ENCODE results near the gene SRP68. TPM values are rescaled to one million over a fixed set of nuclear protein-coding genes. Genes with fewer than 3 reads are reported as not detected.

The SRP68 gene
- total RNA-seq, 1 donor from 2014 or later, result 45.7 TPM

DNA sequence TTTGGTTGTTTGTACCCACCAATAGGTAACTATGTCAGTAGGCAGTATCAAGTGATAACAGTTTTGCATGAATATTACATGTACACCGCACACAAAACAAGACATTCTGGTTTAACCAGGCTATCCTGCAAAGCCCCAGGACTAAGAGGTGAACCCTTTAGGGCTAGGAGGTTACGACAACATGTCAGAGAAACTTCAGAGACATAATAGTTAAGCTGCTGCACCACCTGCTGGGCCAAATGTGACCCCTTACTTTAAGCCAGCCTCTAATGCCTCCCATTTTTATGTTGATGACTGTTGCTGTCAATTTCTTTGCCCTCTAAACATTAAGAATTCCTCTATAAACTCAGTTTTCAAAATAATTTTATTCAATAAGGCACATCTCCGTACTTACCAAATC, 15.4 kb downstream of the SRP68 start:
- H3K4me3 ChIP-seq (ENCODE audit: low read depth, low read length), result no peak overlapping the region

DNA sequence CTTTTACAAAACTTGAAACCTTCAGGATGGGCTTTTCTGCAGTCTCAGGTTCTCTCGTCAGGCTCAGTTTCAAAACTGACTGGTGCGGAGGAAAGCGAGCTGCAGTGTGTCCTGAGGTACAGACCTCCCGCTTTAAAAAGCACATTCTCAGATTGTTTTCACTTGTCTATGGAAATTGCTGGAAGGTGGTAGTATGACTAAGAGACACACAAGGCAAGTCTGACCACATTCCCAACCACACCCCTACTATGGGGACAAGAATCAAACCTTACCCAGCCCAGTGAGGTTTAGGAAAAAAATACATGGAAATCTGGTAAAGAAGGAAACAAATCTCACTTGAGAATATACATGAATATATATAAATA, 18.2 kb downstream of the SRP68 start:
- H3K36me3 ChIP-seq (ENCODE audit: control insufficient read depth, insufficient read depth, low read length), result peaks cover 4% of the 10 kb centered on the region
- DNase-seq (ENCODE audit: low read depth), result peak; percentile 51

More for the DNA sequence above, 15.4 kb downstream of the SRP68 start:
- Histone ChIP-seq H3K36me3 (ENCODE audit: control insufficient read depth, insufficient read depth, low read length) (peaks cover 2% of the 10 kb centered on the region), H3K27me3 (ENCODE audit: control insufficient read depth, insufficient read depth, low read length) (no peaks in the 10 kb centered on the region)
- TF ChIP-seq, protein P1, sequence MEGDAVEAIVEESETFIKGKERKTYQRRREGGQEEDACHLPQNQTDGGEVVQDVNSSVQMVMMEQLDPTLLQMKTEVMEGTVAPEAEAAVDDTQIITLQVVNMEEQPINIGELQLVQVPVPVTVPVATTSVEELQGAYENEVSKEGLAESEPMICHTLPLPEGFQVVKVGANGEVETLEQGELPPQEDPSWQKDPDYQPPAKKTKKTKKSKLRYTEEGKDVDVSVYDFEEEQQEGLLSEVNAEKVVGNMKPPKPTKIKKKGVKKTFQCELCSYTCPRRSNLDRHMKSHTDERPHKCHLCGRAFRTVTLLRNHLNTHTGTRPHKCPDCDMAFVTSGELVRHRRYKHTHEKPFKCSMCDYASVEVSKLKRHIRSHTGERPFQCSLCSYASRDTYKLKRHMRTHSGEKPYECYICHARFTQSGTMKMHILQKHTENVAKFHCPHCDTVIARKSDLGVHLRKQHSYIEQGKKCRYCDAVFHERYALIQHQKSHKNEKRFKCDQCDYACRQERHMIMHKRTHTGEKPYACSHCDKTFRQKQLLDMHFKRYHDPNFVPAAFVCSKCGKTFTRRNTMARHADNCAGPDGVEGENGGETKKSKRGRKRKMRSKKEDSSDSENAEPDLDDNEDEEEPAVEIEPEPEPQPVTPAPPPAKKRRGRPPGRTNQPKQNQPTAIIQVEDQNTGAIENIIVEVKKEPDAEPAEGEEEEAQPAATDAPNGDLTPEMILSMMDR (IDR thresholded peaks at IDR 0.05; ENCODE audit: insufficient read depth, low read length, poor library complexity, severe bottlenecking), result peak; percentile 9
- no peak for DNase-seq (ENCODE audit: low read depth)

DNA sequence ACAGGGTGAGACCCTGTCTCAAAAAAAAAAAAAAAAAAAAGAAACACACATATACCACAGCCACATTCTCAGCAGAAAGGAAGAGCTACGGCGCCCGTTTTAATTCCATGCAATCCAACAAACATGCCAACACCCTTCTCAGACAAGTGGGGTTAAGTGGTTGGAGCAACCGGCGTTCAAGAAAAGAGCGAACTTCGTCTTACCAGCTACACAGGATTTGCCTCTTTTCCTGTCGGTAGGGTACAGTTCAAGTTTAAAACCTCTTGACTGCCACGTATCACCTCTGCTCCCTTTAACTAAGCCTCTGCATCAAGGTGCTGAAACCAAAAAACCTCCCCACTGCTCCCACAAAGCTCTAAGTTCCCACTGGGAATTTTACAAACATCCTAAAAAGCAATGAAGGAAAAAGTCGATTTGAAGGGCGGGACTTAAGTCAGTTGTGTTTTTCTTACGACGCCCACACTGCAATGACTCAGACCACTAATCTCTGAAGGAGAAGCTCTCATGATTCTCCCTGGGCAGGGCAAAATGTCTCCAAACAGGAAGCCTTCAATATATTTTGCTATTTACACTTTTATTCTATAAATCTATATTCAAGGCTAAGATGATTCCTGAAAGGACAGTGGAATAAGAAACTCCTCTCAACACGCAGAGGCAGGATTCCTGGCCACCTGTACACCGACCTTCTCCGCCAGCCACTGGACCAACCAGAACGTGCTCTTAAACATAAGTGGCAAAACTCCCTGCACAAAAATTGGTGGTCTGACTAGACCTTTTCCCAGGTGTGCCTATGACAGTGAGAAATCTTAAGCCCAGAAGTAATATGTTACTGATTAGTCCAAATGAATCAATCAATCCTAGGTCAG, 18.8 kb downstream of the SRP68 start:
- peaks cover 4% of the 10 kb centered on the region for H3K36me3 ChIP-seq (ENCODE audit: control insufficient read depth, insufficient read depth, low read length)
- H3K27me3 ChIP-seq (ENCODE audit: control insufficient read depth, insufficient read depth, low read length), result no peaks in the 10 kb centered on the region
- DNase-seq (ENCODE audit: low read depth), result peak; percentile 58
- TF ChIP-seq, protein P1 (IDR thresholded peaks at IDR 0.05; ENCODE audit: insufficient read depth, low read length, poor library complexity, severe bottlenecking), result no peak
- no peak overlapping the region for H3K4me3 ChIP-seq (ENCODE audit: low read depth, low read length)

More for the DNA sequence above, 18.2 kb downstream of the SRP68 start:
- Histone ChIP-seq H3K27me3 (ENCODE audit: control insufficient read depth, insufficient read depth, low read length) (no peaks in the 10 kb centered on the region), H3K4me3 (ENCODE audit: low read depth, low read length) (no peak overlapping the region)
- TF ChIP-seq, protein P1 (IDR thresholded peaks at IDR 0.05; ENCODE audit: insufficient read depth, low read length, poor library complexity, severe bottlenecking), result no peak

DNA sequence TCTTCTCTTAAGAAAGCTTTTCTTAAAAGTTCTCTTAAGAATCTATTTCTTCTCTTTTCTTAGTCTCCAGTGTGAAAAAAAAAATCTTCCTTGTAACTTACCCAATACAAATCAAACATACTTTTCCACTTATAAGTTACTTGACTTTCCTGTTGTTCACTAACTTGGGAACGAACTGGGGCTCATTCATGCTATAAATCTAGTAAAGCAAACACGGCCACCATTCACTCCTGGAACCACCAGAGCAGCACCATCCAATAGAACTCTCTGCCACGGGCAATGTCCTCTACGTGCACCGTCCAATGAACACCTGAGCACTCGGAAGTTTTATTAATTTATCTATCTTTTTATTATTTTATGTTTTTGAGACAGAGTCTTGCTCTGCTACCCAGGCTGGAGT, 20.8 kb downstream of the SRP68 start:
- no peak overlapping the region for H3K4me3 ChIP-seq (ENCODE audit: low read depth, low read length)
- no peak for DNase-seq (ENCODE audit: low read depth)
- no peaks in the 10 kb centered on the region for H3K27me3 ChIP-seq (ENCODE audit: control insufficient read depth, insufficient read depth, low read length)
- TF ChIP-seq, protein P1 (IDR thresholded peaks at IDR 0.05; ENCODE audit: insufficient read depth, low read length, poor library complexity, severe bottlenecking), result no peak
- peaks cover 6% of the 10 kb centered on the region for H3K36me3 ChIP-seq (ENCODE audit: control insufficient read depth, insufficient read depth, low read length)

DNA sequence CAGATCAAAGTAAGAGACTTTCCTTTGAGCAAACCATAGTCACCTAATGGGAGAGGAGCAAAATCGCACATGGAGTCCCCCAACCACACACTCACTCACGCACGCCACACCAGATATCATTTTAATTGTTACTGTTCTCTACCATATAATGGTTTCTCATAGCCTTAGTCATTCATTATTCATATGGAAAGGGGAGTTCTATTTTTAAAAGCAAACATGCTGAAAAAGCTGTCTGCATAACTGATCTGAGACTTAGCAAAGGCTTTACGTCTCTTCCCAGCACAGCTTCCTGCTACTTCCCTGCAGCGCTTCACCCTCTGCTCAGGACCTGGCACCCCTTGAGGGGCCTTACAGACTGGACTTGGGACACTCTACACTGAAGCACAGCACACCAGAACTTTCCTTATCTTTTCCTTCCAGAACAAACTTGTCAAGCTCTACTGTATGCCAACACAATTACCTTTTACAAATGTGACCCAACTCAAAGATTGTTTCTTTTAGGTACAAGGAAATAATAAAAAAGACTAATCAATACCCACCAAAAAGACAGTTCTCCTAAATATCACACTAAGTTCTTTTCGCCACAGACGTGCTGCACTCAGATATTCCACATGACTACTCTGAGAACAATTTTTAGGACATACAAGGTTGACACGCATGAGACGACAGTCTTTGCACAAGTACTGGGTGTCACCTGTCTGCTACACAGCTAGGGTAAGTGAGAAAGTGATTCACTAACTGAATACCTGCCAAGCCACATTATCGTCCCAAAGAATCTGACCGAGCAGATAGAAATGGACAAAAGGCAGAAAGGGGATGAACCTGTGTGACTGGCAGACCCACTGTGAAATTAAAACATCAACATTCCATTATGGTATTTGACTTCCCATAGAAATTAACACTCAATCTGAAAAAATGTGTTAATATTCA, 21.5 kb downstream of the SRP68 start:
- Histone ChIP-seq H3K4me3 (ENCODE audit: low read depth, low read length) (no peak overlapping the region), H3K36me3 (ENCODE audit: control insufficient read depth, insufficient read depth, low read length) (peaks cover 6% of the 10 kb centered on the region), H3K27me3 (ENCODE audit: control insufficient read depth, insufficient read depth, low read length) (no peaks in the 10 kb centered on the region)
- peak; percentile 63 for DNase-seq (ENCODE audit: low read depth)
- TF ChIP-seq, protein P1 (IDR thresholded peaks at IDR 0.05; ENCODE audit: insufficient read depth, low read length, poor library complexity, severe bottlenecking), result no peak

Measured in kidney epithelial cell (primary cell).